ENCODE results near the gene GTF2I.
"Not testable (repeated sequence)": the region's sequence is repeated elsewhere in the genome, so short reads cannot be mapped to it uniquely, and the experiment has no call there.

The GTF2I gene

DNA sequence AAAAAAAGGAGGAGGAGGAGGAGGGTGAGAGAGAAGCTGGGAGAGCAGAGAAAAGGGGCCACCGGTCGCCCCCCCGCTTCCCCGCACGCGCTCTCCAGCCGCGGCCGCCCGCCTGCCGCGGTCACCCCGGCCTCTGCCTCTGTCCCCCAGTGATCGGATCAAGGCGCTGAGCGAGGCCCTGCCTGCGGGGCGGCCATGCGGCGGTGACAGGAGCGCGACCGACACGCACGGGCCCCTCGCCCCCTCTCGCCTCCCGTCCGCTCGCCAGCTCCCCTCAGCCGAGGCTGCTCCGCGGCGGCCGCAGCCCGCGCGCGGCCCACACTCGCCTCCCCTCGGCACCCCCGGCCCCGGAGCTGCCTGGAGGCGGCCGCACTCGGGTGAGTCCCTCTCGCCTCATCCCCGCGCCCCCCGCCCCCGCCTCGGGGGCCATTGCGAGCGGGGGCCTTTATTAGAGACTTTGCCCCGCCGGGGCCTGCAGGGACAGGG, at the start of gene GTF2I:
GTF2I (plus strand) TSS at position 27 of the 486 bp plus-strand sequence. CDS start 31,411 bp downstream, outside the sequence.
- peak; percentile 24 for DNase-seq

DNA sequence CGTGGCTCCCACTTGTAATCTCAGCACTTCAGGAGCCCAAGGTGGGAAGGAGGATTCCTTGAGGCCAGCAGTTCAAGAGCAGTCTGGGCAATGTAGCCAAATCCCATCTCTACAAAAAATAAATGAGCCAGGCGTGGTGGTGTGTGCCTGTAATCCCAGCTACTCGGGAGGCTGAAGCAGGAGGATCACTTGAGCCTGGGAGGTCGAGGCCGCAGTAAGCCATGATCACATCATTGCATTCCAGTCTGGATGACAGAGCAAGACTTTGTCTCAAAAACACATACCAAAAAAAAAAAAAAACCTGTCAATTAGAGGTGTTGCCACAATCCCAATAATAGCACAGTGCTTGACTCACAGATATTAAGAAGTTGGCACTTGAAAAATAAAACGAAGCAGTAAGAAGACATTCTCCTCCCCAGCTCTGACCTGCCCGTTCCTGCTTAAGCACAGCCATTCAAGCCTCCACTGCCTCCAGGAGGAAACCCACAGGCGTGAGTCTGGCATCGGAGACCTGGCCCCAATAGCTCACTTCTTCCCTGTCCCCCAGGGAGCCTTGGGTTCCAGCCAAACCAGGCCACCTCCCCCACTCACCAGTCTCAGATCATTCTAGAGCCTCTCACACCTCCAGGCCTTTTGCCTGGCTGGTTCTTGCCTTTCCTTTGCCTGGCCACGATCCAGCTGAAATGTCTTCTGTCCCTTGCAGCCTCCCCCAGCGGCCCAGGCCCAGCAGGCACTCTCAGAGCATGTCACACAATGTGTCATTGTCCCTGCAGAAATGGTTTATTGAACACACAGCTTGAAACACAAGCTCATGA, 45.3 kb upstream of the GTF2I start:
- no peak for DNase-seq

DNA sequence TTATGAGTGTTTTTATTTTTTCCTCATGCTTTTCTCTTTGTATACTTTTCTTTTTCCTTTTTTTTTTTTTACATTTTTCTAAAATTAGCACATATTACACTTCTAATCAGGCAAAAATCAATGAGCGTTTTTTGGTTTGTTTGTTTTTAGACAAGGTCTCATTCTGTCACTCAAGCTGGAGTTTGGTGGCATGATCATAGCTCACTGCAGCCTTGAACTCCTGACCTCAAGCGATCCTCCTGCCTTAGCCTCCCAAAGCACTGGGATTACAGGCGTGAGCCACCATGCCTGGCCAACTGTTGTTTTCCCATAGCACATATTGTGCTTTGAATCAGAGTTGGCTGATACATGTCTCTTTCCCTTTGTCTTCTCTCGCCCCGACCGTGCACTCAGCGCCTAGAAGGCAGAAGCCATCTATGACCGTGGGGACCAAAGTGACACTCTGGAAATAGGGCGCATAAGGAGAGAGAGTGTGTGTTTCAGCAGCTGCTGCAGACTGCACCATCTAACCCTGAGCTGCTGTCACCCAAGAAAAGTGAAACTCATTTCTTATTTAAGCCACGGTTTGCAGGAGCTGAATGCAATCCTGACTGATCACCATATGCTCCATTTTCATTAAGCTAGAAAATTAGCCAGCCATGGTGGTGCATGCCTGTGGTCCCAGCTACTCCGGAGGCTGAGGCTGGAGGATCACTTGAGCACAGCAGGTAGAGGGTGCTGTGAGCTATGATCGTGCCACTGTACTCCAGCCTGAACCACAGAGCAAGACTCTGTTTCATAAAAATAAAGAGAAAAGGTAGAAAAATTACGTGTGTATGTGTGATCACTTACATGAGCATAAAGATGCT, 41.4 kb upstream of the GTF2I start:
- DNase-seq, result no peak

DNA sequence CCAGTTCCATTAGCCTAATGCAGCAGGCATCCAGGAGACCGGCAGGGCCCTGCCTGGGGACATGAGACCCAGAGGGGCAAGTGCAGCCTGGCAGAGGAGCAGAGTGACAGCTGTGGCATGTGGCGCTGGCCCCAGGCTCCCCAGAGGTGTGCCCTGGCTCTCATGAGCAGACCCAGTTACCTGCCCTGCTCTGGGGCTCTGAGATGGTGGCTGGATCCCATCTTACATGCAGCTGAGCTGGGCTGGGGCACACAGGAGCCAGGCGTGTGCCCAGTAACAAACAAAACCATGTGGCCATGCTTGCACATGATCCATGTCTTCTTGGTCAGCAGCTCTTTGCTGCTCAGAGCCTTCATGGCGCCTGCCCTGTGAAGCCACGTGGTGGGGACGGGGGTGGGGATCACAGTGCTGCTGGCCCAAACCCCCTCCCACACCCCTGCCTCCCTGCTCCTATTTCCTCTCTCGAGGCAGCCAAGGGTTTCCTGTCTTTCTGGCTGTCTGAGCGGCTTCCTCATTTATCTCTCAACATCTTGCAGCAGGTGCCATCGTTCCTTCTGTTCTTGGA, 40.3 kb upstream of the GTF2I start:
- no peak for DNase-seq

DNA sequence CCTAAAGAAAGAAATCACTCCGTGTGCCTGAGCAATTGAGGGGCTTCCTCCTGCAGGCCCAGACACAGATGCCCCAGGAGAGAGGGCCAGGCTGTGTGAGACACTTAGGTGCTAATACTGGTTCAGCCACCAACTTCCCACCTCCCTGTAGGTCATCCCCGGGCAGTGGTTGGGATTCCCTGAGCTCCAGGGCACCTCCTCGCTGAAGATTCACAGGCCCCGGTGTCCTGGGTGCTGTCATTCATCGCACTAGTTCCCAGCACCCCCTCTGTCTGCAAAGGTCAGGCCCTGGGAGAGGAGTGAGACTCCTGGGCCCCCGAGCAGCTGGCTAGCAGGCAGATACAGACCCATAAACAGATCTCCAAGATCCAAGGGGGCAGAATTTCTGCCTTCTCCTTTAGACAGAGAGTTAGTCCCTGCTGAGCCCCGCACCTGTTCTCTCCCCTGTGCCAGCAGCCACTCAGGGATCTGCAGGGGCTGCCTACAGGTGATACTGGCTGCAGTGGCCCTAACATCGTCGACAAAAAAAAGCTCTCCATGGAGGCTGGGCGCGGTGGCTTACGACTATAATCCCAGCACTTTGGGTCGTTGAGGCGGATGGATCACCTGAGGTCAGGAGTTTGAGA, 38.2 kb upstream of the GTF2I start:
- no peak for DNase-seq

DNA sequence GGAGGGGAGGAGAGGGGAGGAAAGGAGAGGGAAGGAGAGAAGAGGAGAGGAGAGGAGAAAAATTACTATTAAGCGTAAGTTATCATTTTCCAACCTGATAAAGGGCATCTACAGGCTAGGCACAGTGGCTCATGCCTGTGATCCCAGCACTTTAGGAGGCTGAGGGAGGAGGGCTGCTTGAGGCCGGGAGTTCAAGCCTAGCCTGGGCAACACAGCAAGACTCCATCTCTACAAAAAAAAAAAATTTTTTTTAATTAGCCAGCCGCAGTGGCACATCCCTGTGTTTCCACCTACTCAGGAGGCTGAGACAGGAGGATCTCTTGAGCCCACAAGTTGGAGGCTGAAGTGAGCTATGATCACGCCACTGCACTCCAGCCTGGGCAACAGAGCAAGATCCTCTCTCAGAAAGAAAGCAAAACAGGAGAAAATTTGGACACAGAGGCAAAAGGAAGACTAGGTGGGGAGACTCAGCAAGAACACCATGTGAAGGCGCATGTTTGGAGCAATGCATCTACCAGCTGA, 35.2 kb upstream of the GTF2I start:
- DNase-seq, result no peak

DNA sequence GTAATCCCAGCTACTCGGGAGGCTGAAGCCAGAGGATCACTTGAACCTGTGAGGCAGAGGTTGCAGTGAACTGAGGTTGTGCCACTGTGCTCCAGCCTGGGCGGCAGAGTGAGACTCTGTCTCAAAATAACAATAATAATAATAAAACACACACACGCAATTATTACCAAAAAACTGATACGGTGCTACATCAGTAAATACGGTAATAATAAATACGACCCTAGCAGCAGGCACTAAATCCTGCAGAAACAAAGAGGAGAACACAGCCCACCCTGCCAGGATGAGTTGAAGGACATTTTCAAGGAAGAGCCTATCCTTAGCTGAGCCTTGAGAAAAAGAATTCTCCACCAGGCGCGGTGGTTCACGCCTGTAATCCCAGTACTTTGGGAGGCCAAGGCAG, 34.4 kb upstream of the GTF2I start:
- DNase-seq, result no peak

DNA sequence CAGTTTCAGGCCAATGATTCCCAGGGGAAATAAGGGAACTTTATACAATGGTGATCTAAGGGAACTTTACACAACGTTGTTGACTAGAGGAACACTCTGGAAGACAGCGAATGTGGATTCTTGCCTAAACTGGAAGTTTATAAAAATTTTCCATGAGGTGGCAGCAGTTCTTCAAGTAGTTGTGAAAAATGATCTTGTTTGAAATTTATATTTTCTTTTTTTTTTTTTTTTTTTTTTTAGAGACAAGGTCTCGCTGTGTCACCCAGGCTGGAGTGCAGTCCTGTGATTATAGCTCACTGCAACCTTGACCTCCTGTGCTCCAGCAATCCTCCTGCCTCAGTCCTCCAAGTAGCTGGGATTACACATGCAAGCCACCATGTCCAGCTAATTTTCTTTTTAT, 32.1 kb upstream of the GTF2I start:
- no peak for DNase-seq

DNA sequence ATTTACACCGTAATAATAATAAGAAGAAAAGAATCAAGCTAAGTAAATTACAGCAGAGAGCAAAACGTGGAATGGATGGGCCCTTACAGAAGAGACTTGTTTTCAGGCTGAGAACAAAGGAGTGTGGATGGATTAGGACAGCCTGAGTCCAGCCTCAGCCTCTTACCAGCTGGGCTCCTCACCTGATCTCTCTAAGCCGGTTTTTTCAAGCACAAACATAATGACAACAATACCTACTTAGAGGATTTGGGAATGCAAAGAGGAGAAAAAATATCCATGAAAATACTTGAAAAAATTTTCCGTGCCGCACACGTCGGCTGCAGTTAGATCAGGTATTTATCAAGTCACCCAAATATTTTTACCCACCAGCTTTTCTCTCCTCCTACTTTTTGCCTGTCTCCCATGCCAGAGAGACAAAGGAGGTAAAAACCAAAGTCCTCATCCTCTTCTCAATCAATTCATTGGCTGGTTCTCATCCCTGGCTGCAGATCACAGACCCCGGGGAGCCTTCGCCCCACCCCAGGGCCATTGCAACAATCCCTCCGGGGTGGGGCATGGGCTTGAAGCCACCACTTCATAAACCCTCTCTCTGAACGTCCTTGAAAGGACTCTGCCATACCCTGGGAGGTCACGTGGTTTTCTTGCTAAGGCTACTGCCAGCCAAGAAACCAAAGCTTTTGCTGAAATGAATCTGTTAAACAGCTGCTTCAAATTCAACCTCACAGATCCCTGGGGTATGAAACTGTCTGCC, 29.7 kb upstream of the GTF2I start:
- no peak for DNase-seq

DNA sequence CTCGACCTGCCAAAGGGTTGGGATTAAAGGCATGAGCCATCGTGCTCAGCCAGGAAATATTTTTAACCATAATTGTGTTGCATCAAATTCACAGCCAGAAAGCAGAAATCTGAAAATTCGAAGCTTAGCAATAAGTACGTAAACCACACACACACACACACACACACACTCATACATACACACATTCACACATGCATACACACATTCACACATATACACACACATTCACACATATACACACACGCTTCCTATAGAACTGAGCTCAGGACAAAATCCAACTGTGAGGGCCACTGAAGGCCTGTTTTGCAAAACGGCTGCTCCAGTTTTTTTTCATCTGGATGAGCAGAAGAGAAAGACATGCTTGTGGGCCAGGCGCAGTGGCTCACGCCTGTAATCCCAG, 25.0 kb upstream of the GTF2I start:
- DNase-seq, result no peak

DNA sequence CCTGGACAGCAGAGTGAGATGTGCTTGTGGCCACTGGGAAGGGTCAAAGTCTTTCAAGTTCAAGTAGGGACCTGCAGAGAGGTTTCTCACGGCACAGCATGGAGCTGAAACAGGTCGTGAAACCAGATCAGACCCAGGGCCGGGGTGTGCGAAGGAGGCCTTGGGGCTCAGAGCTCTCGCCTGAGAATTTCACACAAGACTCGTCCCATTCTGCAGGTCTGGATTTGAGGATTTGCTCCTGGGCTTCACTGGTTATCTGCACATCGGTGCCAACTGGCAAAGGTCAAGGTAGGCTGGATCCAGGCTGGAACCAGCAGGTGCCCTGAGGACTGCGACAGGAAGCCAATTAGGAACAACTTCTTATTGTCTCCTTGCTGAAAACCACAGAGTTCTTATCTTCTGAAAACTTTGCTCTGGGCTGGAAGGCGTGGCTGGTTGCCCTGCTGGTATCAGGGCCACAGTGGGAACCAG, 24.0 kb upstream of the GTF2I start:
- DNase-seq, result no peak

DNA sequence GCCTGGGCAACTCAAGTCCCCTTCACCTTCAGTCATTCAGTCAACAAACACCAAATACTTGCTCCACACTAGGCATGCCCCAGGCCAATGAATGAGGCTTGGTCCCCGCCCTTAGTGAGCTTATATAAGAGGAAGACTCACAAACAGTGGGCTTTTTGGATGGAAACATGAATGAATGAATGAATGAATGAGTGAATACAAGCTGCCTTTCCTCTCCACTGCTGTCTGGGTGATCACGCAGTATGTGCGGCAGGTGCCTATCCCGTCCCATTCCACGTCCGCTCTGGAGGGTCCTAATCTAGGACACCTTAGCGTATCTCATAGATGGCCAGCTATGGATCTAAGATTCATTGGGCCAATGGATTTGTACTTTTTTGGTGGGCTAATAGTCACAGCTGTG, 19.8 kb upstream of the GTF2I start:
- no peak for DNase-seq

DNA sequence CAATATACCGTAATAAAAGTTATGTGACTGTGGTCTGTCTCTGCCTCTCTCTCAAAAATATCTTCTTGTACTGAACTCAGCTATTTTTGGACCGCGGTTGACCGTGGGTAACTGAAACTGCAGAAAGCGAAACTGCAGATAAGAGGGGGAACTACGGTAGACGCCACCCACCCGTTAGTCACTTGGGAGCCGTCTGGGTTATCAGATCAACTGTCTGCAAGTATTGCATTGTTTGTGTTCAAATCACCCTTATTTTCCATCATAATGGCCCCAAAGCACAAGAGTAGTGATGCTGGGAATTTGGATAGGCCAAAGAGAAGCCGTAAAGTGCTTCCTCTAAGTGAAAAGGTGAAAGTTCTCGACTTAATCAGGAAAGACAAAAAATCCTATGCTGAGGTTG, 7.5 kb upstream of the GTF2I start:
- DNase-seq, result peak; percentile 77

DNA sequence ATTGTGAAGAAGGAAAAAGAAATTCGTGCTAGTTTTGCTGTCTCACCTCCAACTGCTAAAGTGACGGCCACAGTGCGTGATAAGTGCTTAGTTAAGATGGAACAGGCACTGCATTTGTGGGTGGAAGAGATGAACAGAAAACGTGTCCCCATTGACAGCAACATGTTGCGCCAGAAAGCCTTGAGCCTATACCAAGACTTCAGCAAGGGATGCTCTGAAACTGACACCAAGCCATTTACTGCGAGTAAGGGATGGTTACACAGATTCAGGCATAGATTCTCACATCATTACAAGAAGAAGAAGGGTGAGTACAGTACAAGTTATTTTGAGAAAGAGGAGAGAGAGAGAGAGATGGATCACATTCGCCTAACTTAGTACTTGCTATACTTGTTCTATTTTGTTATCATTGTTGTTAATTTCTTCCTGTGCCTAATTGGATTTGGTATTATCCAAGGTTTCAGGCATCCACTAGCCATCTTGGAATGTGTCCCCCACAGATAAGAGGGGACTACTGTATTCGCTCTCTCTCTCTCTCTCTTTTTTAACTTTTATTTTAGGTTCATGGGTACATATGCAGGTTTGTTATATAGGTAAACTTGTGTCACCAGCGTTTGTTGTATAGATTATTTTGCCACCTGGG, 6.9 kb upstream of the GTF2I start:
- not testable (repeated sequence) for DNase-seq

DNA sequence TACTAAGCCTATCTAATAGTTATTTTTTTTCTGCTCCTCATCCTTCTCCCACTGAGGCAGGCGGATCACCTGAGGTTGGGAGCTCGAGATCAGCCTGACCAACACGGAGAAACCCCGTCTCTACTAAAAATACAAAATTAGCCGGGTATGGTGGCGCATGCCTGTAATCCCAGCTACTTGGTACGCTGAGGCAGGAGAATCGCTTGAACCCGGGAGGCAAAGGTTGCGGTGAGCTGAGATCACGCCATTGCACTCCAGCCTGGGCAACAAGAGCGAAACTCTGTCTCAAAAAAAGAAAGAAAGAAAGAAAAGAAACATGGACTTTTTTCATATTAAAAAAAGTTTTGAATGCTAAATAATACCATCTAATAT, 6.4 kb upstream of the GTF2I start:
- not testable (repeated sequence) for DNase-seq

DNA sequence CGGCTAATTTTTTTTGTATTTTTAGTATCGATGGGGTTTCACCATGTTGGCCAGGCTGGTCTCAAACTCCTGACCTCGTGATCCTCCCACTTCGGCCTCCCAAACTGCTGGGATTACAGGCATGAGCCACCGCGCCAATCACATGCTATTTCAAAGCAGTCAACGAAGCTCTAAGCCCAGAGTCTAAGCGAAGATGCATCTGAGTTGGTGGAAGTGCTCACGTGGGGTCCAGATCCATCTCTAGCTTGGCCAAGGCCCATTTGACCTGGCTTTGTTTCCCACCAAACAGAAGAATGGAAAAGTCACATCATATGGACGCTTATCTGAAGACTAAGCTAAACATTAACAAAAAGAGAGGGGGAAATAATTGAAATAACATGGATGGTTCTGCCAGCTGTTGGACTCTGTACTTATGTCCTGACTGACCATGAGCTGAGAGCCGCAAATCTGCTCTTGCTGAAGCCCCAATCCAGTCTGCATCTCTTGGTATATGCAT, 3.8 kb upstream of the GTF2I start:
- no peak for DNase-seq

DNA sequence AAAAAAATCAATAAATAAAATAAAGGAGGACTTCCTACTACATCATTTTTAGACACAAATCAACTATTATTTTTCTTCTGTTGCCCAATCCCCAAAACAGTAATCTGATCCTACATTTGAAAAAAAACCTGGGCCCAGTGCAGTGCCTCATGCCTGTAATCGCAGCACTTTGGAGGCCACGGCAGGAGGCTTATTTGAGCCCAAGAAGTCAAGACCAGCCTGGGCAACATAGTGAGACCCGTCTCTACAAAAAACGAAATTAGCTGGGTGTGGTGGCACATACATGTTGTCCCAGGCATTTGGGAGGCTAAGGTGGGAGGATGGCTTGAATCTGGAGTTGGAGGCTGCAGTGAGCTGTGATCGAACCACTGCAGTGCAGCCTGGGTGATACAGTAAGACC, 2.7 kb upstream of the GTF2I start:
- no peak for DNase-seq

DNA sequence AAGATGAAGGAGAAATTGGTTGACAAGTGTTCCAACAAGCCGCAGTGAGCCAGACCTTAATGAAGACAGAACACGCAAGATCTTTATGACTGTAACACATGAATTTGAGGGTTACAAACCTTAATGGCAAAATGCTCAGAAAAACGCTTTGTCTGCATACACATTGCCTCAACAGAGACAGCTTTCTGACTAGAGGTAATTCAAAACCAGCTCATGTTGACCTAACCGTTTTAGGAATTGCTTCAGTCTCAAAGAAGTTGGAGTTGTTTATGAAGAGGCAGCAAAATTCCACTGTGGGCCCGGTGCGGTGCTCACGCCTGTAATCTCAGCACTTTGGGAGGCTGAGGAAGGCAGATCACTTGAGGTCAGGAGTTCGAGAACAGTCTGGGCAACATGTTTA, 2.2 kb upstream of the GTF2I start:
- no peak for DNase-seq

DNA sequence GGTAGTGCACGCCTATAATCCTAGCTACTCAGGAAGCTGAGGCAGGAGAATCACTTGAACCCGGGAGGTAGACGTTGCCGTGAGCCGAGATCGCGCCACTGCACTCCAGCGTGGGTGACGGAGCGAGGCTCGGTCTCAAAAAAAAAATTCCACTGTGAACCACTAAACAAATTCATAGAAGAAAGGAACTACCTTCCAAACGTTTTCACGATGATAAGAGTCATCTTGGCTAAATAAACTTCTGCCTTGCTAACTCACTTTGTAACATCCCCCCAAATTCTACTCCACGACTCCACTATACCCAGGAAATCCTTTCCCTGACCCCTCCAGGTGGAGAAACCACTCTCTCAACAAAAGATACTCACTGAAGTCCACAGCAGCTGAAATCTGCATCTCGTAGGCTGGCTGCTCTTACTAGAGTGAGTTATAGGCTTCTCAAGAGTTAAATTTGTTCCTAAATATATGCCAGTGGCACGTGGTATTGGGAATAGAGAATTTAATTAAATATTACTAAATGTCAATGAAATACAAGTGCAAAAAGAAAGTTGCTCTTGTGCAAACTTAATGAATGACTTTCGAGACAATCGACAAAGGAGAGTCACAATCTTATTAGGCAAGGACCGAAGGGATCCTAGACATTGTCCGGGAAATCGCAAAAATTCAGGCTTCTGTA, 1.6 kb upstream of the GTF2I start:
- DNase-seq, result no peak

DNA sequence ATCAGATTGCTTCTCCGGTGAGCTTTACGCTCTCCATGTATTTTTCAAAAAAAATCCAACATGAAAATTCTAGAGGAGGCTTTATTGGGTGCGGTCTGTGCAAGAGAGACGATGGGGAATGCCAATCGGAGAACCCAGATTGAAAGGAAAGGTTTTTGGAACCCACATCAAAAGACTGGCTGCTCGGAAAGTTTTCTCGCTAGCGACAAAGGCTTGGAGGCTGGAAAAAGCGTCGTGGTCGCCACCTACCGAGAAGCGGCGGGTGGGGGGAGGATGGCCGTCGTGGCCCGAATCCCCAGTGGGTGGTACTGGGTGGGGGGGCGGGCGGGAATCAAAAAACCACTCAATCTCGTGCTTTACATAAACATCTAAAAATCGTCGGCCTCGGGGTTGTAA, 1.1 kb upstream of the GTF2I start:
- DNase-seq, result peak; percentile 52

Data from activated T-cell treated with anti-CD3 and anti-CD28 coated beads for 4 hours (primary cell).